Activated T-helper 1 cell treated with anti-CD3 and anti-CD28 coated beads, Interleukin-2, amount 50 U/mL, for 16 hours (primary cell): ENCODE data around the gene RXRA.

ENCODE experiments used
- DNase-seq, 2 donors: peaks; one replicate each; pipeline ENCODE4 v3.0.0-alpha.2; 2020; ENCODE audit warnings: low read depth in 1 of 2, low spot score in 1 of 2

Gene RXRA

DNA sequence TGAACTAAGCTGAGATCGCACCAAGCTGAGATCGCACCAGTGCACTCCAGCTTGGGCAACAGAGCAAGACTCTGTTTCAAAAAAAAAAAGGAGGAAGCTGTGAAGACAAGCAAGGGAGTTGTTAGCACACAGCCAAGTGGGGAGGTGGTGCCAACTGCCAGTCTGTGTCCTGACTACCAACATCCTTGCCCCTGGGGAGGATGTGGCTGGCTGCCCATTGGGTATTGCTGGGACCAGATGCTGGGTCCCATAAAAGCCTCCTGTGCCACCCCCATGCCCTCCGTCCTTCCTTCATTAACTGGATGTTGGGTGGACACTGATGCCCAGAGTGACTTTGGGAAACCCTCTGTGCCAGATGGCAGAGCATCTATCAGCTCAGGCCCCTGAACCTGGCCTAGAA, 158.2 kb downstream of the RXRA start:
- no peak for DNase-seq

DNA sequence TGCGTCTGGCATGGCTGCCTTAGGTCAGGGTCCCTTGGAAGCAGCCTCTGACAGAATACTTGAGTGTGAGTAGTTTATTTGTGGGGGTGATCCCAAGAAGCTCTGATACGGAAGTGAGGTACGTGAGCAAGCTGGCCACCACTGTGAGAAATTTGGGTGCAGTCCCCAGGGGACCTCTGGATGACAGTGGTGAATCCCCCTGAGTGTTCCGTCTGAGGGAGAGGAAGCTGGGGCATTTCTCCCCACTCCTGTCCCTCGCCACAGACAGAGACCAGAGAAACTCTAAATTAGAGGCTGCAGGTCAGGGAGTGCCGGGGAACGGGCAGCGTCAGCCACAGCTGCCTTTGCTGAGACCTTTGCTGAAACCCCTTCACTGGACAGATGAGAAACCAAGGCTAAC, 159.4 kb downstream of the RXRA start:
- DNase-seq: no peak

DNA sequence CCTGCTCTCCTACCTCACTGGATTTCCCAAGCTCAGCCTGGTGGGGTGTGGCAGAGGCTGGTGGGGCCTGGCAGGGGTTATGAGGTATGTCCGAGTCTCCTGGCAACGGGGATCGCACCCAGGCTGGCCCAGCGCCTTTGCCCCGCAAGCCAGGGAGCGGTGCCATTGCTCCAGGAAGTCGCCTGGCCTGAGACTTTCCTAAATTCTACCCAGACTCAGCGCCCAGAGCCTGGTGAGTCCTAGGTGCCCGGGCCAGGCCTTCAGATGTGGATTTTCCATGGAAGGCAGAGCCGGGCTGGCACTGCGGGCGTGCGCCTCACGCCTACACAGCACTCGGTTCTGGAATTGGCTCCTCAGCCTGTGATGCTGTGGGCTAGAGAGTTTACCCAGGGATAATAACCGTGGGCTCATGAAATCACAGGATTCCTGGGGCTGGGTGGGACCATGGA, 159.9 kb downstream of the RXRA start:
- DNase-seq: no peak

DNA sequence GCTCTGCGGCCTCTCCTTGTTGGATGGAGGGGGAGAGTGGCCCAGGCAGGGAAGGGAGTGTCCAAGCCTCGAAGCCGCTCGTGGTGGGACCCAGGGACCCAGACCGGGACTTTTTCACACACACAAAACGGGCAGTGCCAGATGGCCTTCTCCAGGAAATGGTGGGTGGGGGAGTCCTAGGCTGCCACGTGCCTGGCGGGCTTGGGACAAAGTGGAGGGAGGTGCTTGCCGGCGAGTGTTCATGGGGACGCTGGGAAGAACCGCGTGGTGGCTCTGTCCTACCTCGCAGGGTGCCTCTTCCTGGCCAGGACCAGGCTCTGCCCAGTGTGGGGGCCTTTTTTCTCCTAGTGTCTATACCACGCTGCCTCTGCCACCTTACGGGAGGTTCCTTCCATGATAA, 160.3 kb downstream of the RXRA start:
- no peak for DNase-seq
